DMS153 (cell line): ENCODE data around the gene HCFC1.

Experiments
- DNase-seq: peaks from one replicate; lab custom pipeline; 2025; lab: John Stamatoyannopoulos, UW

HCFC1 gene

DNA sequence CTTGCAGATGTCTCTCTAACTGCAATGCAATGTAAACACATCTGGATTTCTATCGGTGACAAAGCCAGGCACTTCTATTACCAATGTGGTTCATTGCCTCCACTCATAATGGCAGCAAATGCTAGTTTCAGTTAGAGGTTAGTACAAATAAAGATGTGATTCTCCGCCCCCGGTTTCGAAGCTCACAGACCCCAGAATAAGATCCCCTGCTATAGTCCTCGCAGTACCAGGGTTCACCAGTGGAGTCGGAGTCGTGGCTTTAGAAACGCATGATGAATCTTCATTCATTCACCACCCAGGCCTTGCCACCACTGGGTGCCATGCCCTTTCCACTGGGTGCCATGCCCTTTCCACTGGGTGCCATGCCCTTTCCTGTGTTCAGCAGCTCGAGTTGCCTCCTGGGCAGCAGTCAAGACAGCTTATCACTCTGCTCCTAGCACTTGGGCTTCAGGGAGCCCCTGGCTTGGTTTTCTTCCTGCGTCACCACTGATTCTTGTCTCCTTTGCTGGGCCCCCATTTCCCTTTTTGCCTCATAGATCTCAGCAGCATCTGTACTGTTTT is 33.3 kb downstream of the HCFC1 start:
- no peak for DNase-seq

DNA sequence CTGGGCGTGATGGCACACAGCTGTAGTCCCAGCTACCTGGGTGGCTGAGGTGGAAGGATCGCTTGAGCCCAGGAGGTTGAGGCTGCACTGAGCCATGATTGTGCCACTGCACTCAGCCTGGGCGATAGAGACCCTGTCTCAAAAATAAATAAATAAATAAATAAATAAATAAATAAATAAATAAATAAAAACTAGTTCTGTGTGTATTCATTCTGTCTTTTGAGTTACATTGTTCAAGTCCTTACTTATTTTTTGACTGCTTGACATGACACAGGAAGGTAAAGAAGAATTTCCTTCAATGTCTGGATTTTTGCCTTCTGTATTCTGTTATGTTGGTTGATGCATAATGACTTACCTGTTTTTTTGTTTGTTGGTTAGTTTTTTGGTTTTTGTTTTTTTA is 34.6 kb downstream of the HCFC1 start:
- no peak for DNase-seq

DNA sequence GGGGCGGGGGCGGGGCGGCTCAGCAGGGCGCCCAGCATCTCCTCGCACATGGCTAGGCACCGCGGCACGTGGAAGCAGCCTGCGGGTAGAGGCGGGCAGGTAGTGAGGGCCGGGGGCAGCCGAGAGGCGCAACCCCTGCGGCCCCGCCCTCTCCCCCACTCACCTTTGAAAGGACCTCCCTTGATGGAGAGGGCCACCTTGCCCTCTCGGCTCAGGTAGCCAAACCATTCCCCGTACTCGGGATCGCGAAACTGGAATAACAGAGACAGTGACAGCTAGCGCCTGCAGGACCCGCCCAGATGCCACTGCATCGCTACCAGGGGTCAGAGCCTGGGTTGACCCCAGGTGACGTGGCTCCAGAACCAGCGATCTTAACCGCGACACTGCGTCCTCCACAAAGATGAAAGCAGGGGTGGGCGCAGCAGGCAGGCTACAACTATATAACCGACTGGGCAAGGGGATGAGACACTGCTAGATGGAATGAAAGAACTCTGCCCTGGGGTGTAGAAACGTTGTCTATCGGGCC is 36.2 kb downstream of the HCFC1 start:
- DNase-seq = no peak

DNA sequence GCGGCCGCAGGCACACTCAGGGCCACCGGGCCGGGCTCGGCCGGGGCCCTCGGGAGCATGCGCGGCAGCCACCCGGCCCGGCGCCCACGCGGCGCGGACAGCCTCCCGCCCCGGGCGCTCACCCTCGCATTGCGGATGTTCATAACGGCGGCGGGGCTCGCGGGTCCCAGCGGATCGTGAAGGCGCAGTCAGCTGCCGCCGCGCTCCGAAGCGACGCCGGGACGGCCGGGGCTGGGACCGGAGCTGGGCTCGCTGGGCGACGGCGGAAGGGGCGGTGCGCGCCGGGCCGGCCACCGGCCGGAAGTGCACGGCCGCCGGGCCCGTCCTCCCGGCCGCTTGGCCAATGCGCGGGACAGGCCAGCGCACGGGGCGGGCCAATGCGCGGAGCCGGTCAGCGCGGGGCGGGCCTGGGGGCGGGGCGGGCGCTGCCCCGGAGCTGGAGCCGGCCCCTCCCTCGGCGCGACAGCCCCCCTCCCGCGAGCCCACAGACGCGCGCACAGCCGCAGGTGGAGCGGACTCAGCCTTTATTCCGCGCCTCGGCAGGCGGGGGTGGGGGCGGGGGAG is 36.8 kb downstream of the HCFC1 start, which contains the start of gene NAA10:
Gene NAA10, minus strand, starts transcription at position 276 of the 564 bp plus-strand sequence. Its CDS starts 133 bp downstream, at position 143.
- peak; percentile 53 for DNase-seq

DNA sequence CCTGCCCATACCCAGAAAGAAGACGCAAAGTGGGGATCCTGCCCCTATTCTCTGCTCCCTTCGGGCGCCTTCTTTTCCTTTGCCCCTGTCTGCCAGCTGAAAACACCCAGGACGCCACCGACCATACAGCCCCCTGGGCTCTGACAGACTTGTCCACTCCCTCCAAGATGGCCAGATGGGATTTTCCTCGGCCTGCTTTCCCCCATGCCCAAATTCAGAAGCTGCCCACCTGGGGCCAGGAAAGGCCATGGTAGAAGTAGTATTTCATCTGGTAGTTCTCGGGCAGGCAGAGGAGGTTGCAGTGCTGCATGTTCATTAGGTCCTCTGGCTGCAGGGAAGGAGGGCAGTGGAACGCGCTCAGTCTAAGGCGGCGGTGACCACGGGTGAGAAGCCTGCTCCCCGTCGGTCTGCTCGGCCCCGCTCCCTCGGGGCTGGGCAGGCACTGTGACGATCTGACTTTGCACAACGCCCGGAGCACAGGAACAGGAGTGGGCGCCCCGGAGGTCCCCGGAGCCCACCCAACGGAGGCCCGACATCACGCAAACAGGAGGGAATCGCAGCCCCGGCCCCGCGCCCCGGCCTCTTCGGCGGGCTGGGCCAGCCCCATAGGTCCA is 37.4 kb downstream of the HCFC1 start:
- DNase-seq = no peak

DNA sequence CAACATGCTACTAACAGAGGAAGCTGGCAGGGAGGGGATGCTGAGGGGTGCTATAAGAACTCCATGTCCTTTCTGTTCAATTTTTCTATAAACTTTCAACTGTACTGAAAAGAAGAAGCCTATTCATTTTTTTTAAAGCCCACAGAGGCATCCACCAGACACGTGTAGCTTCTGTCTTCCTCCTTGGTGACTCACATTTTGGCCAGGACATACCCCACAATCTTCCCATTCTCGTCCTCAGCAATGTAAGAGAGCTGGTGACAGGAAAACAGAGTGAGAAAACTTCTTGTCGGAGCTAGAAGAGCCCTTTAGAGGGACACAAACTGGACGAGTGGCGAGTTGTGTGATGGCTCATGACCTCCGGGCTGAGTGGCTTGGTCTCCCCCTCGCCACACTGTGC is 37.9 kb downstream of the HCFC1 start:
- DNase-seq = no peak

DNA sequence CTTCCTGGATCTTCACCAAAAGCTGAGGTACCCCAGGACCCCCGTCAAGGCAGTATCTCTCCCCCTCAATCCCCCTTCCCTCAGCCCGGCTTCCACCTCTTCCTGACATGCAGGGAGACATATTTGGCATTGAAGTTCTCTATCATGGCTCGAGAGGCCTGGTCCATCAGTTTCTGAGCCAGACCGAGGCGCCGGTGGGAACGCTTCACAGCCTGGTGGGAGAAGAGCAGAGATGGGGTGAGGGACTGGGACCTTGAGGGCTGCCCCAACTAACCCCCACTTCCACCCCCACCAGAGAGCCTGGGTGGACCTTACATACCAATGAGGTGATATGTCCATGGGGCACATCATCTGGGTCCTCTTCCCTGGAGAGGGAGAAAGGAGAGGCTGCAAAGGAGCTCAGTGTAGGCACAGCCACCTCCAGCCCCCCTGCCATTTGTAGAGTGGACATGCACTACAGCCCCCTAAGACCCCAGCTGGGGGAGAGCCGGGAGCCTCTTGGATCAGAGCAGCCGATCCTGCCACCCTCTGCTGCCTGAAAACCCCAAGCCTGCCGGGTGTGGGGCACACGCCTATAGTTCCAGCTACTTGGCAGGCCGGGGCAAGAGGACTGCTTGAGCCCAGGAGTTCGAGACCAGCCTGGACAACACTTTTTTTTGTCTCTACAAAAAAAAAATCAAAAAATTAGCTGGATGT is 39.2 kb downstream of the HCFC1 start:
- DNase-seq = no peak

DNA sequence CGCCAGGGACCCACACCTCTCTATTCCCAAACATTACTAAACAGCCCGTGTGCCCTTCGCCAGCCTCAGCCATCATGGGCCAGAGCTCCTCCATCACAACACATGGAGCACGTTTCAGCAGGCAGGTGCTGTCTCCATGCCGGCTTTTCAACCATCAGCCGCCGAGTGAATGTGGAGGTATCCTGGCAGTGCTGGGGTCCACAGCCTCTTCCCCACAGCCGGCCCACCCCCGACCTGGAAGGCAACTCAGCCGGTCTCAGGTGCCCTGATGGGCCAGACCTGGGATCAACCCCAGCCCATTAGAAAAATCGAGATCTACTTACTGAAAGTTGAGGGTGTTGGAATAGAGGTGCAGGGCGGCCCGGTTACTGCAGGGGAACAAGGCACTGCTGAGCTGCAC is 39.9 kb downstream of the HCFC1 start:
- DNase-seq = no peak

DNA sequence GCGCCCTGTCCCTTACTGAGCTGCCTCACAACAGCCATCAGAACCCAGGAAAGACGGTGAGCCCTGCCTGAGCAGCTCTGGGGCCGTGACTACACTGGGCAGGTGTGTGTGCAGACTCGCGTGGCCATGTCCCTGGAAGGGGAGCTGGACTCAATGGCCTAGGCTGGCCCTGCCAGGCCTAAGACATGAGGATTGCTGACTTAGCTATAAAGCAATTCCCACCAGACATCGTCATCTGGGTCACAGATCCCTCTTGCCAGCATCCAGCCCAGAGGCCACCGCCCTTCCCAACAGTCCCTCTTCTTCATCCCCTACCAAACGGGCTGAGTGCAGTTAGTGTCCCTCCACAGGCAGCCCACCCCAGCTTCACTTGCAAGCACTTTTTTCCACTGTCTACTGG is 40.5 kb downstream of the HCFC1 start:
- no peak for DNase-seq

DNA sequence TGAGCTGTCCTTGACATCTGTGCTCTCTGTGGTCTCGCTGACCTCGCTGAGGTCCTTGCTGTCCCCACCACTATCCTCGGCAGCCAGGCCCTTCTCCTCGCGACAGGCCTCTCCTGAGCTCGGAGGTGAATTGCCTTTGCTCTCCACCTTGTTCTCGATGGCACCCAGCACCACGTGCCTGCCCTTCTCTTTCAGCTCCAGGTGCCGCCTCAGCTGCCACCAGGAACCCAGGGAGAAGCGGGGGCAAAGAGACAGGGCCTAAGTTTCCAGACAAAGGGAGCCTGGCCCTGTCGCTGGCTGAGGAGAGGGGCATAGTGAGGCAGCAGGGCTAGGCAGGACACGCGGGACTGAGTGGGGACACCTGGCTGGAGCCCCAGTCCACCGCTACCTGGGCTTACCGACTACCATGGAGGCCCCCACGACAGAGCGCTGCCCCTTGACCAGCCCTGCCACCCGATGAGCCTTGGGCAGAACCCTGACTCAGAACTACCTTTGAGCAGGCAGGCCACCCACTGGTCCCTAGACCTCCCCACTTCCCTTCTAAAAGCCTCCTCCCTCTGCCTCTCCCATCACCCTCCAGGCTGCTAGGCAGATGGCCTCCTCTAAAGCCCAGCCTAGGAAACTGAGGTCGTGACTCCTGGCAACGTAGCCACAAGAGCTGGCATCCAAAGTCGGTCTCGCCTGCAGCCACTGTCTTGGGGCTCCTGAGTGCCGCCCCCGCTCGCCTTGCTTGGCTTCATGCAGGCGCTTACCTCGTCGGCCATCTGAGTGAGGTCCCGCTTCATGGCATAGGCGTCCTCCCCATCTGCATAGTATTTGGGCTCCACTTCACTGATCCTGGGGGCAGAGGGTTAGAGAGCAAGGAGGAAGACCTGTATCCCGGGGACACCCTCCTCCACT is 41.4 kb downstream of the HCFC1 start:
- DNase-seq = no peak

DNA sequence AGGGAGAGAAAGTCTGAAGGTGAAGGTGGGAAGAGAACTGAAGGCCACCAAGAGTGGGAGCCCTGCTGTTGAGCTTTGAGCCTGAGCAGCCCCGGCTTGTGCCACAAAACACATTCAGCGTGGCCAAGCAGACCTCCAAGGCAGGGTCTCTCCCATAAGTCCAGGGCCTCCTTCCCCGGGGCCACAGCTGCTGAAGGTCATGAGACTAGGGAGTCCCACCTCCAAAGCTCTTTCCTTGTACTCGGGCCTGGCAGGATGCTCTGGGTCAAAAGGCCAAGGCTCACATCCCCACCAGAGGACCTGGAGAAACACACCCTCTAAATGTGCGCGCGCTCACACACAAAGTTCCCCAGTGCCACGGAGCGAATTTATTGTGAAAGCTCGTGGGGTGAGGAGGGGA is 42.0 kb downstream of the HCFC1 start:
- no peak for DNase-seq

DNA sequence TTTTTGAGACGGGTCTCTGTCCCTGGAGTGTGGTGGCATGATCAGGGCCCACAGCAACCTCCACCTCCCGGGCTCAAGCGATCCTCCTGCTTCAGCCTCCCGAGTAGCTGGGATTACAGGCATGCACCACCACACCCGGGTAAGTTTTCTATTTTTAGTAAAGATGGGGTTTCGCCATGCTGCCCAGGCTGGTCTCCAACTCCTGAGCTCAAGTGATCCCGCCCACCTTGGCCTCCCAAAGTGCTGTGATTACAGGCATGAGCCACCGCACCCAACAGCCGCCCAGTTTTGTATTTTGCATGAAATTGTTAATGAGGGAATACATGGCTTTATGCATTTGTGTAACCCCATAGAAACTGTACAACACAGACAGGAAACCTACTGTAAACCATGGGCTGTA is 42.8 kb downstream of the HCFC1 start:
- DNase-seq = no peak

DNA sequence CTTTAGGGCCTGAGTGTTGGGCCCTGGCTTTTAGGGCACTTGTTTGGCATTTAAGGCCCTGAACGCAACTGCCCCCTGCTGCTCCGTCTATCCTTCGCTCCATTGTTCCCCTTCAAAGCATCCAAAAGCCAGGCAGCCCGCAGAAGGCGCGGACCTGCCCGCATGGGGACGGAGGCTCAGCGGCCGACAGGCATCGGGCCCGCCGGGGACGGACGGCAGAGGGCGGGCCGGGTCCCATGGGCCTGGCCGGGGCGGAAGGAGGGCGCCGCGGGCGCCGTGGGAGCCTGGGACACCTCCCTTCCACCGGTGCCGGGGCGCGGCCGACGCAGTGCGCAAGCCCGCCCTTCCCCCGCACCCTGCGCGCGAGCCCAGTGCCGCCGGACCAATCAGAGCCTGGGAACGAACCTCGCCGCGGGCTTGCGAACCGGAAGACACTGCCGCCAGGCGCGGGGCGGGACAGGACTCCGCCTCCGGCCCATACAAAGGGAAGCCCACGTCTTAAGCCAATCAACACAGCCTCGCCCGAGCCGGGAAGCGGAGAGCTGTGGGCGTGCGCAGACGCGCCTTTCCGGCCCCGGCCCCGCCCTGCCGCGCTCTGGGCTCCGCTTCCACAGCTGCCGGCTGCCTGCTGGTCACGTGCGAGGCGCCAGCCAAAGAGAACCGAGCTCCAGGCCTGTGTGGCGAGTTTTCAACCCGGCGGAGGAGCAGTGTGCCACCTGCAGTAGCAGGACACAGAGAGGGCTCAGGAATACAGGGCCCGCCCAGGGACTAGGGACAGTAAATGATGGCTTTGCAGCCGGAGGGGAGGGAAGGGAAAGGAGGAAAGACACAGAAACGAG is 43.5 kb downstream of the HCFC1 start:
- peak; percentile 99 for DNase-seq

DNA sequence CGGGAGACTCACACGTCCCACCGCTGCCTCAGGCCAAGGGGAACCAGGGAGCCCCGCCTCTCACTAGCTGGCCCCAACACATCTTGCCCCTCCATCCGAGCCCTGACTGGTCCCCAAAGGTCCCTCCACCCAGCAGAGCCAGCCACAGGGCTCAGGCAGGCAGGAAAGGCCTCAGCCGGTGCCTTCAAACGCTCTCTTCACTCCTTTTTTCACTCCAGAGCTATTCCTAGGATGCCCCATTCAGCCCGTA is 44.0 kb downstream of the HCFC1 start:
- DNase-seq = no peak

DNA sequence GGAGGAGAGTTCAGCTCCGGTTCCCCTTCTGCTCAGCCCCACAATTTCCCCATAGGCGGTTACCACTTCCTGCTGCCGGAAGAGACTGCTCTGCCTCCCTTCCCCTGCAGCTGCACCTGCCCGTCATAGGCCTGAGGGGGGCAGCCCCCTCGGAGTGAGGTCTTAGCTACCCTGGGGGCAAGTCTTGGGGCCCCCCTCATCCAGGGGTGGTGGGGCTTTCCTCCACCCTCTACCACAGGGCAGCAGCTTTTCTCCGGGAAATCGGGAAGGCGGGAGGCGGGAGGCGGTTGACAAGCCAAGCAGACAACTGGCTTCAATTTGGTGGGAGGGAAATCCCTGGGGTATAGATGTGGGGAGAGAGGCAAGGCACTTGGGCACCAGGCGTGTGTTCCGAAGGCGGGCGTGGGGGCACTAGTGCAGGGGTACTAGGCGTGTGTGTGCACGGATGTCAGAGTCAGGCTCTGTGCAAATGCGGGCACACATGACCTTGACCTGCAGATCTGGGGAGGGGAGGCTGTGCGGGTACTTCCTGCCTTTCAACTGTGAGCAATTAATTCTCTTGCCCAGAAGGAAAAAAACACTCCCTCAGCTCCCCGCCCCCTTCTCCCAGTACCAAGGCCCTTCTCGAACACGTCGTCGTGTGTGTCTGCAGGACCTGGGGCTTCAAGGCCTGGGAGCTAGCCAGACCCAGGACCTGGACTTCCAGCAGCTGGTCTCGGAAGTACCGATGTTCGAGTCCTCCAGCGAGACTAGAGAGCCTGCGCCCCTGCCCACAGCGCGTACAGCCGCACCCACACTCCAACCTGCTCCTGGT is 44.6 kb downstream of the HCFC1 start:
- DNase-seq = peak; percentile 71

DNA sequence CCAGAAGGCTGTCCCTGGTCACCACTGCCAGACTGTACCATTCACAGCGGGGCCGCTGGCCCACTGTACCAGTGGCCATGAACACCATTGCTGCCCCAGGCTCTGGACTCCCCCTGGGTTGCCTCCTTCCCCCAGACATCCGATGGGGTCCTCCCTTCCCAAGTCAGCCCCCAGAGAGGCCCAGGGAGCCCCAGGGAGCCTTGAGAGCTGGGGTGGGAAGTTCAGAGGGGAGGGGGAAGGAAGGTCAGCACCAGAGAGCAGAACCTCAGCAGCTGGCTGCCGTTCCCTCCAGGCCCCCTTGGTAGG is 45.1 kb downstream of the HCFC1 start:
- DNase-seq = no peak

DNA sequence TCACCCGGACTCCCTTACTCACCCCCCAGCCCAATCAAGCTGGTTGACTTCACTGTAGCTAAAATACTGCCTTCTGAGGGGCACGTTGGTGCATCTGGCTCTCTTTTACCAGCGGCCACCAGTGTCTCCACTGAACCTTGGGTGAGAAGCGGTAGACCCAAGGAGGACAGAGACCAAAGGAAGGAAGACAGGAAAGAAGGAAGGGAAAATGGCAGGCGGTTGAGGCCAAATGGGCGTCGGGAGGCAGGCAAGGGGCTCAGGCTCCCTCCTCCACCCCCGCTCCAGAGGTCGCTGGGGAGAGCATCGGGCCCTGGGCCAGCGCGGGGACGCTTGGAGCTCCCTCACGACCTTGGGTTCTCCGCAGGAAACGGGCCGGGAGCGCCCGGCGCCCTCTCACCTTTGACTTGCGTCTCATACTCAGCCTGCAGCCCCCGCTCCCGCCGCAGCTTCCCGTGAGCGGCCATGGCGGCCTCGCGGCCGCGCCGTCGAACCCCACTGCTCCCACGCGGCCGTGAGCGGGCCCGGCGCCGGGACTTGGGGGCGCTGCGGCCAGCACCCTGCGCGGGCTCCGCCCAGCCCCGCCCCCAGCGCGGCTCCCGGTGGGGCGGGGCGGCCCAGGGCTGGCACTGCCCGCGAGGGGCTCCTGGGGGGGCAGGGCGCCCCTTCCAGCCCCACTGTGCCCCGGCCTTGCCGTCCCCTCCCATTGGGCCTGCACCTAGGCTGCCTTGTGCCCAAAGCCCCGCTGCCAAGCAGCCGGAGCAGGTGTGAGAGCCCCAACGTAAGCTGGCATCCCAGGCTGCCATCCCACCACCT is 45.7 kb downstream of the HCFC1 start, which contains the start of gene ARHGAP4:
Gene ARHGAP4, minus strand, starts transcription at position 526 of the 813 bp plus-strand sequence. Its CDS starts 62 bp downstream, at position 464.
- no peak for DNase-seq

DNA sequence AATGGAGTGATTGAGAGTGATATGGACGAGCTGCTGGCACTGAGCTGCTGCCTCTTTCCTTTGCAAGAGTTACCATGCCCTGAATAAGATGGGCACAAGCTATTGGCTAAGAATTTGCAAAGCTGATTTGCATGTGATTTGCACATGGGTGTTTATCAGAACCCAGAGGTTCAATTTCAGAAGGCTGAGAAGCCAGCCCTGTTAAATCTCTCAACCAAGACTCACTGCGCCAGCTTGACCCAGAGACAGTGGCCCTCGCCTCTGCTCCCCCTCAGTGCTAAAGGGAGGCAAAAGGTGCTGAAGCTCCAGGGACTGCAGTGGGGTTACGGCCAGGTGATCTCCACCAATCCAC is 46.3 kb downstream of the HCFC1 start:
- no peak for DNase-seq

DNA sequence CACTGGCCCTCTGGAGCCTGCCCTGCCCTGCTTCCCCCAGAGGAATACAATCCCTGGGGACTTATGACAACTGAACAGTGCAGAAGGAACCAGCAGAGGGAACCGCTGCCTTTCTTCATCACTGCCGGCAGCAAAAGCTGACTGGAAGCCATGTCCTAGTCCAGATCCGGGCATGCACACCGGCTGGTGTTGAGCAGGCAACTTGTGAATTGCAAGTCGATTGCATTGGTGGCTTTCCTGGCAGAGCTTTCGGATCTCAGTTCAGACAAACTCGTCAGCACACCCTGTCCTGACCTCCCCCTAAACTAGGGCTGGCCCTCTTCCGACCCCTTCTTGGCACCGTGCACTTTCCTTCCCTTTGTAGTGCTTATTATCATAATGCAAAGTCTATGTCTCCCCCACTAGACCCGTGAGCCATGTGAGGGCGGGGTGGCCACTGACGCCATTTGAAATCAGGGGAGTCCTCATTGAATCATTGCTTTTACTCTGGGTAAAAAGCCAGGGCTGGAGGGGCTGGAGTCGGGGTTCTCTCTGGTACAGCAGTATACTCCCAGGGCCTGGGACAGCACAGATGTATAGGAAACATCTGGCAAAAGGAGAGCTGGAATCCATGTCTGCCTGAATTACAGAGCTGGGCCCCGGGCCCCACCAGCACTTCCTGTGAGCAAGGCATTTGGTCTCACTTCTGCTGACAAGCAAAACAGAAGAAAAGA is 47.3 kb downstream of the HCFC1 start:
- peak; percentile 73 for DNase-seq
